Ovary (tissue), 3 donors: ENCODE measurements around the gene SLC16A14.

Source experiments
- CTCF ChIP-seq, 3 donors: fragments of 450-650 bp in 2 of 3; fragments of 200-600 bp in 1 of 3; IDR thresholded peaks; one replicate each; pipeline versions ENCODE4 v1.5.1 to v1.8.0; 2016 to 2022; ENCODE audit warnings: antibody characterized with exemption in 3 of 3, mild to moderate bottlenecking in 1 of 3
- EP300 ChIP-seq: sonication (generic); formaldehyde crosslinking; IDR thresholded peaks from one replicate; pipeline ENCODE4 v1.6.1; 2017; ENCODE audit warnings: antibody characterized with exemption
- donor health status: DM: no; HTN: no; CAD: no.

GRCh38 chr2:230068016-230068650 is 591 bp downstream of the SLC16A14 start:
- peak in 1 of 3 donors; percentile 31 for TF ChIP-seq CTCF (IDR thresholded peaks at IDR 0.05)
- no peak for TF ChIP-seq EP300
